AG04449 (cell line): Measurements from ENCODE around the gene KLHL17.

Experiments used
- CTCF ChIA-PET: fragments of 350-600 bp; formaldehyde crosslinking; extraction: SDS; loops from one replicate; lab custom pipeline; 2021; ENCODE audit warnings: antibody characterized with exemption; lab: Yijun Ruan, JAX
- POLR2A ChIA-PET: fragments of 400-600, 350-600 bp; formaldehyde crosslinking; extraction: SDS; loops from one replicate; lab custom pipeline; 2020; ENCODE audit warnings: antibody characterized with exemption, inconsistent platforms; lab: Yijun Ruan, JAX
- DNase-seq: peaks from one replicate; pipeline ENCODE4 v3.0.0-alpha.2; 2010; ENCODE audit warnings: low read depth, low spot score
- H3K4me3 ChIP-seq: 2 replicates; pipeline ENCODE4 v1.5.1; 2011; ENCODE audit warnings: low read depth, mild to moderate bottlenecking, control low read depth, low read length
- CTCF ChIP-seq: IDR thresholded peaks from one replicate; pipeline ENCODE4 v1.5.1; 2011; ENCODE audit warnings: mild to moderate bottlenecking, moderate library complexity, low read length, control low read depth, inconsistent platforms; ENCODE audit not compliant: insufficient read depth; ENCODE audit errors: missing control alignments

KLHL17 gene

GRCh38 chr1:939511-940106, 20.8 kb upstream of the KLHL17 start:
- ChIA-PET POLR2A (interaction anchor here (1.2 kb wide), 1 partner anchor 9 kb away, joined by 3 read pairs; no protein-coding TSS in a partner anchor), CTCF (interaction anchor here (1.3 to 7.6 kb wide), 7 partner anchors 11 to 44 kb away, joined by 3 to 67 read pairs (median 7); no protein-coding TSS in a partner anchor)
- TF ChIP-seq CTCF = no peak
- no peak overlapping the region for H3K4me3 ChIP-seq
- DNase-seq = no peak

- ChIA-PET CTCF (interaction anchor here (1.3 to 7.6 kb wide), 6 partner anchors 12 to 43 kb away, joined by 3 to 67 read pairs (median 8); no protein-coding TSS in a partner anchor), POLR2A (interaction anchor here (0.8 to 1.2 kb wide), 2 partner anchors 10 to 26 kb away, joined by 3 read pairs; no protein-coding TSS in a partner anchor)
These were observed 20.0 kb upstream of the KLHL17 start for GRCh38 chr1:940107-941014.

GRCh38 chr1:941015-941587, 19.3 kb upstream of the KLHL17 start:
- TF ChIP-seq CTCF = no peak
- CTCF ChIA-PET = interaction anchor here (1.3 to 7.6 kb wide), 7 partner anchors 11 to 42 kb away, joined by 3 to 67 read pairs (median 7); no protein-coding TSS in a partner anchor
- no peak for DNase-seq
- POLR2A ChIA-PET = interaction anchor here (0.8 kb wide), 1 partner anchor 26 kb away, joined by 3 read pairs; no protein-coding TSS in a partner anchor
- H3K4me3 ChIP-seq = peak overlapping the region; percentile 15; the same call in 1 of the 2 replicates

More at GRCh38 chr1:940107-941014, 20.0 kb upstream of the KLHL17 start:
- TF ChIP-seq CTCF = no peak
- no peak for DNase-seq
- peak overlapping the region; percentile 29 for H3K4me3 ChIP-seq

- DNase-seq = no peak
- POLR2A ChIA-PET = interaction anchor here (1.5 kb wide), 1 partner anchor 25 kb away, joined by 5 read pairs; the partner anchor contains the start of gene PLEKHN1
- no peak for TF ChIP-seq CTCF
- H3K4me3 ChIP-seq = peak overlapping the region; percentile 36
- CTCF ChIA-PET = interaction anchor here (1.1 to 7.6 kb wide), 6 partner anchors 10 to 42 kb away, joined by 3 to 67 read pairs (median 8); no protein-coding TSS in a partner anchor
These were observed 18.6 kb upstream of the KLHL17 start for GRCh38 chr1:941588-942383.

- no peak for DNase-seq
- peak overlapping the region; percentile 36 for H3K4me3 ChIP-seq
- POLR2A ChIA-PET = interaction anchor here (1.0 to 1.5 kb wide), 2 partner anchors 10 to 25 kb away, joined by 4 to 5 read pairs; partner anchors contain the start of gene PLEKHN1
- CTCF ChIA-PET = interaction anchor here (1.1 to 7.6 kb wide), 5 partner anchors 10 to 41 kb away, joined by 3 to 67 read pairs (median 9); no protein-coding TSS in a partner anchor
- TF ChIP-seq CTCF = no peak
These were observed 18.0 kb upstream of the KLHL17 start for GRCh38 chr1:942411-942821.
